Neural cell (in vitro differentiated cells): ENCODE measurements around the gene C1QTNF8.

ENCODE experiments used
- EP300 ChIP-seq: fragments of 450-650 bp; conservative IDR thresholded peaks from 2 replicates; pipeline ENCODE4 v1.6.1; 2014; ENCODE audit warnings: antibody characterized with exemption, mild to moderate bottlenecking, moderate library complexity; ENCODE audit not compliant: poor library complexity, severe bottlenecking
- EZH2 ChIP-seq: fragments of 200-600, 300-800 bp; shearing (Covaris generic), sonication (generic); IDR thresholded peaks from 2 replicates; pipeline ENCODE4 v1.6.1; 2014; ENCODE audit warnings: antibody characterized with exemption, low read length, borderline replicate concordance, mild to moderate bottlenecking; ENCODE audit not compliant: insufficient read depth, poor library complexity, severe bottlenecking
- MXI1 ChIP-seq: fragments of 450-650 bp; conservative IDR thresholded peaks from 2 replicates; pipeline ENCODE4 v1.6.1; 2014; ENCODE audit warnings: antibody characterized with exemption, mild to moderate bottlenecking; ENCODE audit not compliant: poor library complexity, severe bottlenecking
- POLR2AphosphoS5 ChIP-seq: IDR thresholded peaks from 2 replicates; pipeline ENCODE4 v1.6.1; 2012
- RAD21 ChIP-seq: fragments of 450-650 bp; conservative IDR thresholded peaks from 2 replicates; pipeline ENCODE4 v1.6.1; 2014; ENCODE audit warnings: antibody characterized with exemption, mild to moderate bottlenecking, moderate library complexity
- SMC3 ChIP-seq: fragments of 450-650 bp; conservative IDR thresholded peaks from 2 replicates; pipeline ENCODE4 v1.6.1; 2014; ENCODE audit warnings: antibody characterized with exemption, mild to moderate bottlenecking, moderate library complexity; ENCODE audit not compliant: poor library complexity
- TAF1 ChIP-seq: IDR thresholded peaks from 2 replicates; pipeline ENCODE4 v1.6.1; 2012; ENCODE audit warnings: low read depth
- TF ChIP-seq, protein P1 (sequence below): fragments of 450-650 bp; IDR thresholded peaks from 2 replicates; pipeline ENCODE4 v1.5.1; 2014; ENCODE audit warnings: antibody characterized with exemption, mild to moderate bottlenecking, moderate library complexity; ENCODE audit not compliant: poor library complexity, severe bottlenecking
- TF ChIP-seq, protein P2 (sequence below): IDR thresholded peaks from 2 replicates; pipeline ENCODE4 v1.6.1; 2012; ENCODE audit warnings: borderline replicate concordance

DNA sequence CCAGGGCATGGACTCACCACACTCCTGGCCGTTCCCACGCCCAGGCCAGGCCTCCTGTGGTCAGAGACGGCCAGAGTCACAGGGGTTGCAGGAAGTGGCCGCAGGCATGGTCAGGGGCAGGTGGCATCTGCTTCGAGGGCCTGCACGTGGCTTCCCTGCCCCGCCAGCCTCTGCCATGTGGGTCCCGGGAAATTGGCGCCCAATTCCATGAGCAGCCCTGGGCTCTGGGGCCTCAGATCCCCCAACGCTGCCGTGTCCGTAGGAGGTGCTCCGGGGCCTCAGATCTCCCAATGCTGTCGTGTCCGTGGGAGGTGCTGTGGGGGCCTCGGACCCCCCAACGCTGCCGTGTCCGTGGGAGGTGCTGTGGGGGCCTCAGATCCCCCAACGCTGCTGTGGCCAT lies 33.1 kb downstream of the C1QTNF8 start:
- TF ChIP-seq, protein P1, sequence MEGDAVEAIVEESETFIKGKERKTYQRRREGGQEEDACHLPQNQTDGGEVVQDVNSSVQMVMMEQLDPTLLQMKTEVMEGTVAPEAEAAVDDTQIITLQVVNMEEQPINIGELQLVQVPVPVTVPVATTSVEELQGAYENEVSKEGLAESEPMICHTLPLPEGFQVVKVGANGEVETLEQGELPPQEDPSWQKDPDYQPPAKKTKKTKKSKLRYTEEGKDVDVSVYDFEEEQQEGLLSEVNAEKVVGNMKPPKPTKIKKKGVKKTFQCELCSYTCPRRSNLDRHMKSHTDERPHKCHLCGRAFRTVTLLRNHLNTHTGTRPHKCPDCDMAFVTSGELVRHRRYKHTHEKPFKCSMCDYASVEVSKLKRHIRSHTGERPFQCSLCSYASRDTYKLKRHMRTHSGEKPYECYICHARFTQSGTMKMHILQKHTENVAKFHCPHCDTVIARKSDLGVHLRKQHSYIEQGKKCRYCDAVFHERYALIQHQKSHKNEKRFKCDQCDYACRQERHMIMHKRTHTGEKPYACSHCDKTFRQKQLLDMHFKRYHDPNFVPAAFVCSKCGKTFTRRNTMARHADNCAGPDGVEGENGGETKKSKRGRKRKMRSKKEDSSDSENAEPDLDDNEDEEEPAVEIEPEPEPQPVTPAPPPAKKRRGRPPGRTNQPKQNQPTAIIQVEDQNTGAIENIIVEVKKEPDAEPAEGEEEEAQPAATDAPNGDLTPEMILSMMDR: no peak
- no peak for TF ChIP-seq MXI1
- no peak for TF ChIP-seq POLR2AphosphoS5
- no peak for TF ChIP-seq EP300
- no peak for TF ChIP-seq EZH2
- no peak for TF ChIP-seq SMC3
- TF ChIP-seq, protein P2, sequence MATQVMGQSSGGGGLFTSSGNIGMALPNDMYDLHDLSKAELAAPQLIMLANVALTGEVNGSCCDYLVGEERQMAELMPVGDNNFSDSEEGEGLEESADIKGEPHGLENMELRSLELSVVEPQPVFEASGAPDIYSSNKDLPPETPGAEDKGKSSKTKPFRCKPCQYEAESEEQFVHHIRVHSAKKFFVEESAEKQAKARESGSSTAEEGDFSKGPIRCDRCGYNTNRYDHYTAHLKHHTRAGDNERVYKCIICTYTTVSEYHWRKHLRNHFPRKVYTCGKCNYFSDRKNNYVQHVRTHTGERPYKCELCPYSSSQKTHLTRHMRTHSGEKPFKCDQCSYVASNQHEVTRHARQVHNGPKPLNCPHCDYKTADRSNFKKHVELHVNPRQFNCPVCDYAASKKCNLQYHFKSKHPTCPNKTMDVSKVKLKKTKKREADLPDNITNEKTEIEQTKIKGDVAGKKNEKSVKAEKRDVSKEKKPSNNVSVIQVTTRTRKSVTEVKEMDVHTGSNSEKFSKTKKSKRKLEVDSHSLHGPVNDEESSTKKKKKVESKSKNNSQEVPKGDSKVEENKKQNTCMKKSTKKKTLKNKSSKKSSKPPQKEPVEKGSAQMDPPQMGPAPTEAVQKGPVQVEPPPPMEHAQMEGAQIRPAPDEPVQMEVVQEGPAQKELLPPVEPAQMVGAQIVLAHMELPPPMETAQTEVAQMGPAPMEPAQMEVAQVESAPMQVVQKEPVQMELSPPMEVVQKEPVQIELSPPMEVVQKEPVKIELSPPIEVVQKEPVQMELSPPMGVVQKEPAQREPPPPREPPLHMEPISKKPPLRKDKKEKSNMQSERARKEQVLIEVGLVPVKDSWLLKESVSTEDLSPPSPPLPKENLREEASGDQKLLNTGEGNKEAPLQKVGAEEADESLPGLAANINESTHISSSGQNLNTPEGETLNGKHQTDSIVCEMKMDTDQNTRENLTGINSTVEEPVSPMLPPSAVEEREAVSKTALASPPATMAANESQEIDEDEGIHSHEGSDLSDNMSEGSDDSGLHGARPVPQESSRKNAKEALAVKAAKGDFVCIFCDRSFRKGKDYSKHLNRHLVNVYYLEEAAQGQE: no peak
- no peak for TF ChIP-seq RAD21
- no peak for TF ChIP-seq TAF1
